ENCODE data around the gene FAM193B. TPM values are rescaled to one million over a fixed set of nuclear protein-coding genes. Genes with fewer than 3 reads are reported as not detected.

FAM193B gene
- polyA plus RNA-seq, 1 experiment, result 31.9 TPM

GRCh38 chr5:177552839-177553455 lies 1.4 kb downstream of the FAM193B start:
- DNase-seq (ENCODE audit: low read depth), result no peak

GRCh38 chr5:177550122-177550521 lies 4.2 kb downstream of the FAM193B start:
- no peak for DNase-seq (ENCODE audit: low read depth)
- CTCF ChIA-PET, result no interaction called here
- no peak overlapping the region for H3K4me3 ChIP-seq (ENCODE audit: low read depth, low read length)
- POLR2A ChIA-PET, result no interaction called here
- no peaks in the 10 kb centered on the region for H3K27me3 ChIP-seq (ENCODE audit: control insufficient read depth, insufficient read depth, low read length)
- no peak for TF ChIP-seq CTCF (IDR thresholded peaks at IDR 0.05; ENCODE audit: insufficient read depth, low read depth, low read length)
- H3K36me3 ChIP-seq (ENCODE audit: control insufficient read depth, insufficient read depth, low read length), result 0 out of 2 replicates have a peak, but pooled peaks cover 3% of the 10 kb centered on the region

More at GRCh38 chr5:177552839-177553455, 1.4 kb downstream of the FAM193B start:
- H3K4me3 ChIP-seq (ENCODE audit: low read depth, low read length), result peak overlapping the region; percentile 89
- no peaks in the 10 kb centered on the region for H3K27me3 ChIP-seq (ENCODE audit: control insufficient read depth, insufficient read depth, low read length)
- 0 out of 2 replicates have a peak, but pooled peaks cover 3% of the 10 kb centered on the region for H3K36me3 ChIP-seq (ENCODE audit: control insufficient read depth, insufficient read depth, low read length)
- ChIA-PET CTCF (interaction anchor here (0.9 to 1.2 kb wide), 2 partner anchors 14 to 52 kb away, joined by 4 read pairs; no protein-coding TSS in a partner anchor), POLR2A (no interaction called here)
- TF ChIP-seq CTCF (IDR thresholded peaks at IDR 0.05; ENCODE audit: insufficient read depth, low read depth, low read length), result peak; percentile 28; the same call in 1 of the 2 replicates

GRCh38 chr5:177548495-177548894 lies 5.9 kb downstream of the FAM193B start:
- Histone ChIP-seq H3K36me3 (ENCODE audit: control insufficient read depth, insufficient read depth, low read length) (0 out of 2 replicates have a peak, but pooled peaks cover 3% of the 10 kb centered on the region), H3K4me3 (ENCODE audit: low read depth, low read length) (no peak overlapping the region), H3K27me3 (ENCODE audit: control insufficient read depth, insufficient read depth, low read length) (no peaks in the 10 kb centered on the region)
- TF ChIP-seq CTCF (IDR thresholded peaks at IDR 0.05; ENCODE audit: insufficient read depth, low read depth, low read length), result no peak
- ChIA-PET POLR2A (interaction anchor here (0.5 kb wide), 1 partner anchor 69 kb away, joined by 3 read pairs; no protein-coding TSS in a partner anchor), CTCF (interaction anchor here (1.1 to 1.3 kb wide), 2 partner anchors 10 to 12 kb away, joined by 3 to 5 read pairs; no protein-coding TSS in a partner anchor)
- no peak for DNase-seq (ENCODE audit: low read depth)

GRCh38 chr5:177547736-177548135 lies 6.6 kb downstream of the FAM193B start:
- no peak for DNase-seq (ENCODE audit: low read depth)
- CTCF ChIA-PET, result interaction anchor here (1.1 kb wide), 1 partner anchor 13 kb away, joined by 3 read pairs; no protein-coding TSS in a partner anchor
- Histone ChIP-seq H3K4me3 (ENCODE audit: low read depth, low read length) (no peak overlapping the region), H3K36me3 (ENCODE audit: control insufficient read depth, insufficient read depth, low read length) (0 out of 2 replicates have a peak, but pooled peaks cover 3% of the 10 kb centered on the region), H3K27me3 (ENCODE audit: control insufficient read depth, insufficient read depth, low read length) (no peaks in the 10 kb centered on the region)
- no peak for TF ChIP-seq CTCF (IDR thresholded peaks at IDR 0.05; ENCODE audit: insufficient read depth, low read depth, low read length)
- POLR2A ChIA-PET, result no interaction called here

GRCh38 chr5:177546258-177546741 lies 8.1 kb downstream of the FAM193B start:
- Histone ChIP-seq H3K4me3 (ENCODE audit: low read depth, low read length) (no peak overlapping the region), H3K36me3 (ENCODE audit: control insufficient read depth, insufficient read depth, low read length) (0 out of 2 replicates have a peak, but pooled peaks cover 2% of the 10 kb centered on the region), H3K27me3 (ENCODE audit: control insufficient read depth, insufficient read depth, low read length) (no peaks in the 10 kb centered on the region)
- peak; percentile 16; the same call in 1 of the 2 replicates for TF ChIP-seq CTCF (IDR thresholded peaks at IDR 0.05; ENCODE audit: insufficient read depth, low read depth, low read length)
- ChIA-PET CTCF (interaction anchor here (0.6 to 1.8 kb wide), 6 partner anchors 8 to 57 kb away, joined by 3 to 13 read pairs (median 3); partner anchors contain the start of gene TMED9), POLR2A (interaction anchor here (0.5 to 1.2 kb wide), 5 partner anchors 9 to 1768 kb away, joined by 3 to 5 read pairs (median 3); no protein-coding TSS in a partner anchor)
- peak; percentile 97 for DNase-seq (ENCODE audit: low read depth)
